HepG2 (cell line): ENCODE results near the gene ECHDC1. TPM values are rescaled to one million over a fixed set of nuclear protein-coding genes. Genes with fewer than 3 reads are reported as not detected.

Source experiments
- ATAC-seq: fragments of 200-7000 bp; cut with Tn5 transposase; 3 replicates; pipeline ENCODE4 v1.9.1; 2020; ENCODE audit warnings: mild to moderate bottlenecking, moderate library complexity
- Bru-seq: library from RNA; stranded (reverse); fragments of 400-500 nt; gene quantifications from one replicate; lab custom pipeline; 2021; lab: Mats Ljungman, UMichigan
- BruChase-seq, 2 experiments: library from RNA; stranded (reverse); fragments of 400-500 nt; gene quantifications; one replicate each; lab custom pipeline; 2021; lab: Mats Ljungman, UMichigan
- BruUV-seq: library from RNA; stranded (reverse); fragments of 400-500 nt; replicated peaks from 2 replicates; lab custom pipeline; 2021; lab: Mats Ljungman, UMichigan
- CTCF ChIA-PET: fragments of 300-600 bp; formaldehyde crosslinking; extraction: SDS; loops from one replicate; lab custom pipeline; 2021; ENCODE audit warnings: low total read pairs, inconsistent platforms, low intra/inter-chr PET ratio; lab: Yijun Ruan, JAX
- POLR2A ChIA-PET: fragments of 350-600 bp; sonication (Branson Sonifier 250); formaldehyde crosslinking; loops from one replicate; lab custom pipeline; 2020; ENCODE audit warnings: antibody characterized with exemption, inconsistent platforms; lab: Yijun Ruan, JAX
- DNase-seq: peaks from one replicate; pipeline ENCODE4 v3.0.0-alpha.2; 2015; ENCODE audit warnings: low spot score
- FAIRE-seq: peaks from 3 replicates; lab custom pipeline; 2011; peaks lifted over from hg19 to GRCh38; lab: Jason Lieb, UNC
- H2AFZ ChIP-seq: one replicate; pipeline ENCODE4 v1.6.1; 2011; ENCODE audit warnings: low read length, inconsistent platforms
- H3K27ac ChIP-seq: fragments of 300-600 bp; 3 replicates; pipeline ENCODE4 v1.8.0; 2011; ENCODE audit warnings: mixed run types, mild to moderate bottlenecking, mixed read lengths, low read length, inconsistent platforms; ENCODE audit not compliant: insufficient read depth; ENCODE audit errors: extremely low read length
- H3K27me3 ChIP-seq, 2 experiments: fragments of 200-600 bp in 1 of 2; 2 replicates in 1 of 2; 3 replicates in 1 of 2; pipeline versions ENCODE4 v1.6.0 to v1.8.0; 2011; ENCODE audit warnings: low read length in 2 of 2, mild to moderate bottlenecking in 2 of 2, moderate library complexity in 2 of 2, inconsistent platforms in 1 of 2; ENCODE audit not compliant: insufficient read depth in 2 of 2, control insufficient read depth in 1 of 2
- H3K36me3 ChIP-seq, 2 experiments: fragments of 200-600 bp in 1 of 2; replicated peaks in 1 of 2; 2 replicates in 1 of 2; 3 replicates in 1 of 2; pipeline versions ENCODE4 v1.5.1 to v1.8.0; 2011; ENCODE audit warnings: low read length in 2 of 2, inconsistent platforms in 1 of 2; ENCODE audit not compliant: insufficient read depth in 2 of 2, control insufficient read depth in 1 of 2
- H3K4me1 ChIP-seq: 2 replicates; pipeline ENCODE4 v1.5.1; 2012; ENCODE audit warnings: low read length, inconsistent platforms; ENCODE audit not compliant: insufficient read depth
- H3K4me2 ChIP-seq: 2 replicates; pipeline ENCODE4 v1.6.0; 2011; ENCODE audit warnings: low read depth, low read length, inconsistent platforms
- H3K4me3 ChIP-seq, 3 experiments: fragments of 200-600 bp in 1 of 3; sonication (generic), shearing (Covaris generic) in 1 of 3; replicated peaks in 1 of 3; 2 replicates each; pipeline ENCODE4 v1.5.1; 2011 to 2016; ENCODE audit warnings: low read length in 3 of 3, inconsistent platforms in 2 of 3, low read depth in 2 of 3, mild to moderate bottlenecking in 2 of 3, control low read depth in 1 of 3, mixed read lengths in 1 of 3; ENCODE audit not compliant: insufficient read depth in 1 of 3
- H3K79me2 ChIP-seq: one replicate; pipeline ENCODE4 v1.6.1; 2011; ENCODE audit warnings: low read length, inconsistent platforms; ENCODE audit not compliant: insufficient read depth
- H3K9ac ChIP-seq: 2 replicates; pipeline ENCODE4 v1.6.0; 2011; ENCODE audit warnings: mild to moderate bottlenecking, low read depth, low read length, inconsistent platforms; ENCODE audit not compliant: insufficient read depth
- H3K9me3 ChIP-seq: 2 replicates; pipeline ENCODE4 v1.5.1; 2012; ENCODE audit warnings: mild to moderate bottlenecking, low read length
- H4K20me1 ChIP-seq: 2 replicates; pipeline ENCODE4 v1.6.0; 2011; ENCODE audit warnings: inconsistent platforms, mild to moderate bottlenecking, low read length, moderate library complexity; ENCODE audit not compliant: insufficient read depth
- ARHGAP35 ChIP-seq: sonication (generic); formaldehyde crosslinking; IDR thresholded peaks from 2 replicates; pipeline ENCODE4 v1.9.0; 2022; ENCODE audit warnings: mild to moderate bottlenecking, inconsistent platforms, moderate library complexity, missing genetic modification reagents, borderline replicate concordance
- ATF7 ChIP-seq, 2 experiments: fragments of 450-650 bp in 1 of 2; sonication (generic) in 1 of 2; formaldehyde crosslinking in 1 of 2; IDR thresholded peaks; 2 replicates each; pipeline versions ENCODE4 v1.4.0 to v1.6.1; 2016 to 2020; ENCODE audit warnings: antibody characterized with exemption in 1 of 2, mild to moderate bottlenecking in 1 of 2, missing genetic modification reagents in 1 of 2
- ELF1 ChIP-seq: sonication (generic); formaldehyde crosslinking; IDR thresholded peaks from 2 replicates; pipeline ENCODE4 v1.4.0; 2020; ENCODE audit warnings: missing genetic modification reagents
- FOXJ3 ChIP-seq: sonication (generic); formaldehyde crosslinking; IDR thresholded peaks from 2 replicates; pipeline ENCODE4 v1.4.0; 2020; ENCODE audit warnings: missing genetic modification reagents, mild to moderate bottlenecking, borderline replicate concordance
- MED1 ChIP-seq: sonication (generic); formaldehyde crosslinking; IDR thresholded peaks from 2 replicates; pipeline ENCODE4 v1.4.0; 2020; ENCODE audit warnings: missing genetic modification reagents
- NCOA1 ChIP-seq: sonication (generic); formaldehyde crosslinking; IDR thresholded peaks from 2 replicates; pipeline ENCODE4 v1.9.0; 2021; ENCODE audit warnings: missing genetic modification reagents
- PCBP2 ChIP-seq: fragments of 200-400 bp; formaldehyde crosslinking; optimal IDR thresholded peaks from 2 replicates; pipeline ENCODE3; 2018; ENCODE audit warnings: low read length, low read depth; ENCODE audit not compliant: poor library complexity, severe bottlenecking
- SAFB2 ChIP-seq: sonication (generic); formaldehyde crosslinking; IDR thresholded peaks from 2 replicates; pipeline ENCODE4 v1.5.1; 2020; ENCODE audit warnings: missing genetic modification reagents, low read depth, mild to moderate bottlenecking, borderline replicate concordance
- SMARCC2 ChIP-seq: fragments of 450-650 bp; IDR thresholded peaks from 2 replicates; pipeline ENCODE4 v1.6.1; 2017; ENCODE audit warnings: antibody characterized with exemption, mild to moderate bottlenecking
- ZNF547 ChIP-seq: sonication (generic); formaldehyde crosslinking; IDR thresholded peaks from 2 replicates; pipeline ENCODE4 v1.5.1; 2020; ENCODE audit warnings: mild to moderate bottlenecking, missing genetic modification reagents
- WGBS: methylation state at CpG from one replicate; pipeline ENCODE4 v1.1.6; 2017; ENCODE audit warnings: low lambda C conversion rate; 5-methylcytosine and 5-hydroxymethylcytosine counted together
- in situ Hi-C: cut with HindIII; loops from 2 replicates; pipeline ENCODE4 v1.10.0; 2017; ENCODE audit warnings: low pct_unique_long_range_greater_than_20kb; ENCODE audit not compliant: extremely low pct_ligation_motif_present
- intact Hi-C: fragments of 100-400 bp; cut with micrococcal nuclease; formaldehyde crosslinking; loops from one replicate; pipeline ENCODE4 v1.10.0; 2022; ENCODE audit not compliant: unreplicated experiment
- long read RNA-seq, 2 experiments: library from RNA in 1 of 2; library from polyadenylated mRNA in 1 of 2; stranded (forward) in 1 of 2; unstranded in 1 of 2; transcript quantifications; one replicate each; pipeline ENCODE4 v2.0.0, GENCODE V29; 2019 to 2022
- polyA minus RNA-seq, 3 experiments: library from RNA; depleted of rRNA, polyadenylated mRNA; stranded (reverse); fragments of >200 nt; gene quantifications; 2 replicates each; pipeline ENCODE4 v1.2.3, GENCODE V29; 2011; ENCODE audit warnings: low replicate concordance in 1 of 3
- polyA plus RNA-seq, 8 experiments: library from polyadenylated mRNA; depleted of rRNA in 3 of 8; stranded (reverse) in 7 of 8; unstranded in 1 of 8; fragments of >200 nt; fragmentation: Illumina TruSeq in 4 of 8; extraction: Trizol in 4 of 8; gene quantifications; 2 replicates each; pipeline versions ENCODE4 v1.2.1 to v1.2.3, GENCODE V29; 2011 to 2016; ENCODE audit warnings: low read depth in 4 of 8, missing spikeins in 1 of 8, mixed read lengths in 1 of 8; ENCODE audit not compliant: insufficient read depth in 1 of 8
- total RNA-seq, 5 experiments: library from RNA; depleted of rRNA; stranded (reverse); fragments of >200 nt; fragmentation: Illumina TruSeq; extraction: Trizol; gene quantifications; 2 replicates each; pipeline ENCODE4 v1.2.3, GENCODE V29; 2016; ENCODE audit warnings: low read depth in 1 of 5
- TF ChIP-seq, protein P1 (sequence below): IDR thresholded peaks from 2 replicates; pipeline ENCODE4 v1.4.0; 2020; ENCODE audit warnings: mild to moderate bottlenecking, missing genetic modification reagents

Gene ECHDC1, protein sequence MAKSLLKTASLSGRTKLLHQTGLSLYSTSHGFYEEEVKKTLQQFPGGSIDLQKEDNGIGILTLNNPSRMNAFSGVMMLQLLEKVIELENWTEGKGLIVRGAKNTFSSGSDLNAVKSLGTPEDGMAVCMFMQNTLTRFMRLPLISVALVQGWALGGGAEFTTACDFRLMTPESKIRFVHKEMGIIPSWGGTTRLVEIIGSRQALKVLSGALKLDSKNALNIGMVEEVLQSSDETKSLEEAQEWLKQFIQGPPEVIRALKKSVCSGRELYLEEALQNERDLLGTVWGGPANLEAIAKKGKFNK
- 98.1 and 143 TPM in 2 replicates for total RNA-seq (2016; rRNA removed; fragmentation: Illumina TruSeq; extraction: Trizol)
- total RNA-seq (2016; cell fraction: cytosol; rRNA removed; fragmentation: Illumina TruSeq; extraction: Trizol; ENCODE audit: low read depth), result 13.1 and 17.5 TPM in 2 replicates
- total RNA-seq (2016; cell fraction: insoluble cytoplasmic fraction; rRNA removed; fragmentation: Illumina TruSeq; extraction: Trizol), result 93.2 and 152 TPM in 2 replicates
- 28.7 and 33.7 TPM in 2 replicates for total RNA-seq (2016; cell fraction: membrane; rRNA removed; fragmentation: Illumina TruSeq; extraction: Trizol)
- total RNA-seq (2016; cell fraction: nucleus; rRNA removed; fragmentation: Illumina TruSeq; extraction: Trizol), result 73.0 and 77.3 TPM in 2 replicates
- polyA plus RNA-seq (2011; rRNA removed), result 25.4 and 32.8 TPM in 2 replicates
- polyA plus RNA-seq (2011; cell fraction: cytosol; rRNA removed), result 14.2 and 20.3 TPM in 2 replicates
- polyA plus RNA-seq (2011; cell fraction: nucleus; rRNA removed), result 12.5 and 14.9 TPM in 2 replicates
- polyA plus RNA-seq (2012), result 50.4 and 56.6 TPM in 2 replicates
- 17.0 and 21.2 TPM in 2 replicates for polyA plus RNA-seq (2016; cell fraction: cytosol; fragmentation: Illumina TruSeq; extraction: Trizol; ENCODE audit: low read depth)
- 148 and 165 TPM in 2 replicates for polyA plus RNA-seq (2016; cell fraction: insoluble cytoplasmic fraction; fragmentation: Illumina TruSeq; extraction: Trizol; ENCODE audit: low read depth)
- 30.8 and 32.0 TPM in 2 replicates for polyA plus RNA-seq (2016; cell fraction: membrane; fragmentation: Illumina TruSeq; extraction: Trizol; ENCODE audit: low read depth)
- polyA plus RNA-seq (2016; cell fraction: nucleus; fragmentation: Illumina TruSeq; extraction: Trizol; ENCODE audit: insufficient read depth, low read depth), result 73.1 and 75.7 TPM in 2 replicates
- 6.4 and 6.9 TPM in 2 replicates for polyA minus RNA-seq (2011; rRNA and poly(A)+ RNA removed; ENCODE audit: low replicate concordance)
- polyA minus RNA-seq (2011; cell fraction: cytosol; rRNA and poly(A)+ RNA removed), result 16.4 and 21.5 TPM in 2 replicates
- polyA minus RNA-seq (2011; cell fraction: nucleus; rRNA and poly(A)+ RNA removed), result 84.5 and 92.7 TPM in 2 replicates
- percentile 94 among the genes with signal in this experiment for Bru-seq, nascent RNA
- BruChase-seq, experiment 1, labeled RNA remaining after a 6-hour chase, result percentile 85 among the genes with signal in this experiment
- percentile 85 among the genes with signal in this experiment for BruChase-seq, experiment 2, labeled RNA remaining after a 2-hour chase
- long read RNA-seq, experiment 1, transcript ECHDC1-210 (6 exons, 2,341 nt), result major isoform, 35 of 95 reads
- long read RNA-seq, experiment 1, transcript ECHDC1-203 (5 exons, 1,354 nt), result minor isoform, 17 of 95 reads
- long read RNA-seq, experiment 1, partial matches to known transcripts, result 24 of 95 reads
- long read RNA-seq, experiment 1, other reads (novel, unspliced or antisense), result 12 of 95 reads
- long read RNA-seq, experiment 2, transcript ECHDC1-205 (4 exons, 1,966 nt), result major isoform, 16 of 106 reads
- long read RNA-seq, experiment 2, partial matches to known transcripts, result 0 of 106 reads
- long read RNA-seq, experiment 2, other reads (novel, unspliced or antisense), result 90 of 106 reads

DNA sequence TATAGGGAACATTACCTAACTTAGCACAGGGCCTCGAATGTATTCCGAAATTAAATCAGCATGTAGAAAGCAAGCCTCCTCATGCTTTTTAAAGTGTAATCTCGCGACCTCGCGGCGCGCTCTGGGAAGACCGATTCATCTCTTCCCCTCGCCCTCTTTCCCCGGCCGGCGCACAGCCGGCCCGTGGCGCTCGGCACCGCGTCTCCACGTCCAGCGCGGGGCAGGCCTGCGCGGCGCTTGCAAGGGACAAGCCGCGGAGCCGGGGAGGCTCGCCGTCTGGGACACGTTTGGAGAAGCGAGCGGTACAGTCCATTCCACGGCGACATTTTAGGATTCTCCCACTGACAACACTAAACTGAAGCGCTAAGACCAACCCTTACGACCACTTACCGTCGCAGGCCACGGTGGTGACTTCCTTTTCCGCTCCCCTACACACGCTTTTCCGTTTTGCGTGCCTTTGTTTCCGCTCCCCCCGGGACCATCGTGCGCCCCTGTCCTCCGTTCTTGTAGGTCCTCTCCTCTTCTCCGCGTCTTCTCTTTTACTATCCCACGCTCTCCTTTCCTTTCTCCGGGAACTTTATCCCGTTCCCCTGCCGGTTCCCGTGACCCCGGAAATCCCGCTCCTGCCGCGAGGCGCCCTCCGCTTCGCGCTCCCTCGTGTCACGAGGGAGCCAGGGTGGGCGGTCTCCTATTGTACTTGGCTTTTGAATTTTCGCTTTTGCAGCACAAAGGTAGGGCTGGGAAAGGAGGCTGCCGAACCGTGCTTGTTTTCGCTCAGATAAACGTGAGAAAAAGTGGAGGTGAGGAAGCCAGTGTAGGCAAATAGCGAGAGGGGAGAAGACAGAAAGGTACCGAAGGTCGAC is at the start of gene ECHDC1:
Gene ECHDC1 (minus strand): TSS at position 664 of the 863 bp plus-strand sequence. CDS start 12,581 bp downstream, outside the sequence.
- no TSS peak for BruUV-seq
- FAIRE-seq, result peak; percentile 23
- H3K9me3 ChIP-seq, result no peaks in the 10 kb centered on the region
- TF ChIP-seq PCBP2 (no peak), MED1 (CRISPR knock-in tag) (peak; percentile 69), FOXJ3 (CRISPR knock-in tag) (no peak; the same call in 1 of the 2 replicates), ARHGAP35 (CRISPR knock-in tag) (no peak; the same call in 1 of the 2 replicates), SAFB2 (CRISPR knock-in tag) (peak; percentile 28; the same call in 1 of the 2 replicates), NCOA1 (no peak), SMARCC2 (no peak), ZNF547 (CRISPR knock-in tag) (peak; percentile 93), ELF1 (peak; percentile 87), ATF7 (IDR thresholded peaks at IDR 0.05) (no peak), ATF7 (CRISPR knock-in tag; IDR thresholded peaks at IDR 0.05) (peak; percentile 82; the same call in 1 of the 2 replicates)
- TF ChIP-seq, protein P1, sequence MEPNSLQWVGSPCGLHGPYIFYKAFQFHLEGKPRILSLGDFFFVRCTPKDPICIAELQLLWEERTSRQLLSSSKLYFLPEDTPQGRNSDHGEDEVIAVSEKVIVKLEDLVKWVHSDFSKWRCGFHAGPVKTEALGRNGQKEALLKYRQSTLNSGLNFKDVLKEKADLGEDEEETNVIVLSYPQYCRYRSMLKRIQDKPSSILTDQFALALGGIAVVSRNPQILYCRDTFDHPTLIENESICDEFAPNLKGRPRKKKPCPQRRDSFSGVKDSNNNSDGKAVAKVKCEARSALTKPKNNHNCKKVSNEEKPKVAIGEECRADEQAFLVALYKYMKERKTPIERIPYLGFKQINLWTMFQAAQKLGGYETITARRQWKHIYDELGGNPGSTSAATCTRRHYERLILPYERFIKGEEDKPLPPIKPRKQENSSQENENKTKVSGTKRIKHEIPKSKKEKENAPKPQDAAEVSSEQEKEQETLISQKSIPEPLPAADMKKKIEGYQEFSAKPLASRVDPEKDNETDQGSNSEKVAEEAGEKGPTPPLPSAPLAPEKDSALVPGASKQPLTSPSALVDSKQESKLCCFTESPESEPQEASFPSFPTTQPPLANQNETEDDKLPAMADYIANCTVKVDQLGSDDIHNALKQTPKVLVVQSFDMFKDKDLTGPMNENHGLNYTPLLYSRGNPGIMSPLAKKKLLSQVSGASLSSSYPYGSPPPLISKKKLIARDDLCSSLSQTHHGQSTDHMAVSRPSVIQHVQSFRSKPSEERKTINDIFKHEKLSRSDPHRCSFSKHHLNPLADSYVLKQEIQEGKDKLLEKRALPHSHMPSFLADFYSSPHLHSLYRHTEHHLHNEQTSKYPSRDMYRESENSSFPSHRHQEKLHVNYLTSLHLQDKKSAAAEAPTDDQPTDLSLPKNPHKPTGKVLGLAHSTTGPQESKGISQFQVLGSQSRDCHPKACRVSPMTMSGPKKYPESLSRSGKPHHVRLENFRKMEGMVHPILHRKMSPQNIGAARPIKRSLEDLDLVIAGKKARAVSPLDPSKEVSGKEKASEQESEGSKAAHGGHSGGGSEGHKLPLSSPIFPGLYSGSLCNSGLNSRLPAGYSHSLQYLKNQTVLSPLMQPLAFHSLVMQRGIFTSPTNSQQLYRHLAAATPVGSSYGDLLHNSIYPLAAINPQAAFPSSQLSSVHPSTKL (CRISPR knock-in tag), result peak; percentile 76

More for the DNA sequence above, at the start of gene ECHDC1:
- Histone ChIP-seq H2AFZ (peak within 1 kb of the TSS; percentile 93), H3K4me3 (peak within 1 kb of the TSS; percentile 88 to 92 (median 90)), H3K36me3 (no peaks in the 10 kb centered on the region), H3K27ac (peak within 1 kb of the TSS; percentile 86), H4K20me1 (peaks cover 19% of the 10 kb centered on the region), H3K27me3 (no peaks in the 10 kb centered on the region; a peak in 1 of 5 replicates), H3K4me2 (peak within 1 kb of the TSS; percentile 83), H3K79me2 (peaks cover 75% of the 10 kb centered on the region), H3K4me1 (peaks cover 62% of the 10 kb centered on the region), H3K9ac (peak within 1 kb of the TSS; percentile 91)
- WGBS, result under 1% methylated on average over 60 of the region's 75 CpGs
- ChIA-PET POLR2A (interaction anchor here (1.1 to 3.6 kb wide), 4 partner anchors 10 to 76 kb away, joined by 4 to 37 read pairs (median 12); partner anchors contain the start of gene RNF146), CTCF (no interaction called here)
- DNase-seq (peak; percentile 70), ATAC-seq (peak; percentile 86)
- in situ Hi-C loops (no loop called here), intact Hi-C loops (loop anchor here (1.0 to 2.0 kb wide), 2 partner anchors 46 to 77 kb away; no protein-coding TSS in a partner anchor)
